Fibroblast of skin of scalp (primary cell): Measurements from ENCODE around the gene TCERG1L.
"Not testable (repeated sequence)": the region's sequence is repeated elsewhere in the genome, so short reads cannot be mapped to it uniquely, and the experiment has no call there.

Experiments
- DNase-seq: peaks from one replicate; pipeline ENCODE4 v3.0.0-alpha.2; 2013

TCERG1L gene

GRCh38 chr10:131183546-131184045, 127.9 kb downstream of the TCERG1L start:
- DNase-seq: no peak

GRCh38 chr10:131181456-131181855, 130.1 kb downstream of the TCERG1L start:
- DNase-seq: no peak

- DNase-seq: no peak
Observed at GRCh38 chr10:131180740-131181415, 130.6 kb downstream of the TCERG1L start.

- no peak for DNase-seq
Observed at GRCh38 chr10:131180086-131180485, 131.4 kb downstream of the TCERG1L start.

- no peak for DNase-seq
Observed at GRCh38 chr10:131179361-131179760, 132.2 kb downstream of the TCERG1L start.

GRCh38 chr10:131178521-131179331, 132.8 kb downstream of the TCERG1L start:
- DNase-seq: no peak

GRCh38 chr10:131177431-131178327, 133.8 kb downstream of the TCERG1L start:
- DNase-seq: peak; percentile 8

- DNase-seq: no peak
Observed at GRCh38 chr10:131176907-131177306, 134.6 kb downstream of the TCERG1L start.

- DNase-seq: not testable (repeated sequence)
Observed at GRCh38 chr10:131176324-131176723, 135.2 kb downstream of the TCERG1L start.

GRCh38 chr10:131175891-131176290, 135.6 kb downstream of the TCERG1L start:
- DNase-seq: no peak

GRCh38 chr10:131174651-131175540, 136.6 kb downstream of the TCERG1L start:
- no peak for DNase-seq

- DNase-seq: no peak
Observed at GRCh38 chr10:131174211-131174565, 137.3 kb downstream of the TCERG1L start.

GRCh38 chr10:131173484-131174210, 137.9 kb downstream of the TCERG1L start:
- DNase-seq: no peak

- DNase-seq: no peak
Observed at GRCh38 chr10:131172433-131172832, 139.1 kb downstream of the TCERG1L start.

- DNase-seq: no peak
Observed at GRCh38 chr10:131169146-131169545, 142.4 kb downstream of the TCERG1L start.

- no peak for DNase-seq
Observed at GRCh38 chr10:131168238-131168875, 143.2 kb downstream of the TCERG1L start.

GRCh38 chr10:131167036-131167860, 144.3 kb downstream of the TCERG1L start:
- no peak for DNase-seq

GRCh38 chr10:131166486-131166885, 145.0 kb downstream of the TCERG1L start:
- no peak for DNase-seq

GRCh38 chr10:131165092-131165491, 146.4 kb downstream of the TCERG1L start:
- no peak for DNase-seq
